K562 (cell line): ENCODE measurements around the gene DPEP3. TPM values are rescaled to one million over a fixed set of nuclear protein-coding genes. Genes with fewer than 3 reads are reported as not detected.

ENCODE experiments used
- CHD7 ChIP-seq: fragments of 200-600 bp; sonication (generic); IDR thresholded peaks from one replicate; pipeline ENCODE4 v1.6.1; 2012; ENCODE audit warnings: mild to moderate bottlenecking, low read depth, low read length, inconsistent platforms
- NFE2 ChIP-seq: IDR thresholded peaks from 2 replicates; pipeline ENCODE4 v1.6.1; 2014; ENCODE audit warnings: antibody characterized with exemption, low read depth
- RUNX1 ChIP-seq: sonication (generic); IDR thresholded peaks from 2 replicates; pipeline ENCODE4 v1.6.1; 2016; ENCODE audit warnings: antibody characterized with exemption, low read depth
- polyA plus RNA-seq, 8 experiments: library from polyadenylated mRNA; depleted of rRNA in 4 of 8; stranded (reverse) in 5 of 8; unstranded in 3 of 8; fragments of >200 nt; fragmentation: Nextera tagmentation in 2 of 8; fragmentation: Illumina TruSeq in 1 of 8; extraction: Ambion mirVana in 2 of 8; extraction: Trizol in 1 of 8; gene quantifications; 2 replicates each; pipeline versions ENCODE4 v1.2.1 to v1.2.3, GENCODE V29; 2011 to 2014; ENCODE audit warnings: inconsistent platforms in 1 of 8, missing spikeins in 1 of 8
- total RNA-seq, 7 experiments: library from RNA; depleted of rRNA in 6 of 7; stranded (reverse); fragments of >200 nt in 6 of 7; fragmentation: Illumina TruSeq in 2 of 7; extraction: Trizol in 2 of 7; gene quantifications; 2 replicates each; pipeline versions ENCODE4 v1.2.1 to v1.2.3, GENCODE V29; 2011 to 2021; ENCODE audit warnings: low replicate concordance in 1 of 7

The DPEP3 gene
- total and polyA plus RNA-seq, 9 of the 15 experiments (the other 6 are each of a cell fraction or from before 2014, with no cell fraction given), result not detected

- no peak for TF ChIP-seq CHD7
- no peak for TF ChIP-seq NFE2
- no peak for TF ChIP-seq RUNX1
Observed at GRCh38 chr16:67932462-67932840, 47.8 kb downstream of the DPEP3 start (continued).
